Sigmoid colon (tissue), 4 donors: Measurements from ENCODE around the gene ZPBP2.

Source experiments
- EP300 ChIP-seq, 4 donors: sonication (generic); formaldehyde crosslinking; IDR thresholded peaks; one replicate each; pipeline ENCODE4 v1.6.1; 2017; ENCODE audit warnings: antibody characterized with exemption in 4 of 4
- POLR2A ChIP-seq, 2 donors: fragments of 450-650 bp; IDR thresholded peaks; one replicate each; pipeline ENCODE4 v1.6.1; 2016; ENCODE audit warnings: antibody characterized with exemption in 2 of 2, mild to moderate bottlenecking in 2 of 2, moderate library complexity in 2 of 2
- POLR2AphosphoS5 ChIP-seq, 4 donors: sonication (generic); formaldehyde crosslinking; IDR thresholded peaks; one replicate each; pipeline ENCODE4 v1.6.1; 2017; ENCODE audit warnings: antibody characterized with exemption in 4 of 4
- TF ChIP-seq, protein P1 (sequence below), 4 experiments: fragments of 450-650 bp in 3 of 4; fragments of 200-600 bp in 1 of 4; IDR thresholded peaks; one replicate each; pipeline ENCODE4 v1.5.1; 2016 to 2019; ENCODE audit warnings: antibody characterized with exemption in 4 of 4, mild to moderate bottlenecking in 3 of 4, moderate library complexity in 2 of 4

- TF ChIP-seq, protein P1, sequence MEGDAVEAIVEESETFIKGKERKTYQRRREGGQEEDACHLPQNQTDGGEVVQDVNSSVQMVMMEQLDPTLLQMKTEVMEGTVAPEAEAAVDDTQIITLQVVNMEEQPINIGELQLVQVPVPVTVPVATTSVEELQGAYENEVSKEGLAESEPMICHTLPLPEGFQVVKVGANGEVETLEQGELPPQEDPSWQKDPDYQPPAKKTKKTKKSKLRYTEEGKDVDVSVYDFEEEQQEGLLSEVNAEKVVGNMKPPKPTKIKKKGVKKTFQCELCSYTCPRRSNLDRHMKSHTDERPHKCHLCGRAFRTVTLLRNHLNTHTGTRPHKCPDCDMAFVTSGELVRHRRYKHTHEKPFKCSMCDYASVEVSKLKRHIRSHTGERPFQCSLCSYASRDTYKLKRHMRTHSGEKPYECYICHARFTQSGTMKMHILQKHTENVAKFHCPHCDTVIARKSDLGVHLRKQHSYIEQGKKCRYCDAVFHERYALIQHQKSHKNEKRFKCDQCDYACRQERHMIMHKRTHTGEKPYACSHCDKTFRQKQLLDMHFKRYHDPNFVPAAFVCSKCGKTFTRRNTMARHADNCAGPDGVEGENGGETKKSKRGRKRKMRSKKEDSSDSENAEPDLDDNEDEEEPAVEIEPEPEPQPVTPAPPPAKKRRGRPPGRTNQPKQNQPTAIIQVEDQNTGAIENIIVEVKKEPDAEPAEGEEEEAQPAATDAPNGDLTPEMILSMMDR (IDR thresholded peaks at IDR 0.05): no peak
- TF ChIP-seq POLR2A (IDR thresholded peaks at IDR 0.05) (no peak), POLR2AphosphoS5 (IDR thresholded peaks at IDR 0.05) (no peak), EP300 (IDR thresholded peaks at IDR 0.05) (no peak)
These were observed 58.6 kb downstream of the ZPBP2 start for GRCh38 chr17:39926588-39927100.
